Ishikawa (cell line): ENCODE results near the gene PCDHGA6.

Source experiments
- TAF1 ChIP-seq: IDR thresholded peaks from 2 replicates; pipeline ENCODE4 v1.6.1; 2012; ENCODE audit warnings: low read depth, mild to moderate bottlenecking
- TEAD4 ChIP-seq: IDR thresholded peaks from 2 replicates; pipeline ENCODE4 v1.6.1; 2012
- YY1 ChIP-seq: IDR thresholded peaks from 2 replicates; pipeline ENCODE4 v1.6.1; 2012; ENCODE audit warnings: low read depth

DNA sequence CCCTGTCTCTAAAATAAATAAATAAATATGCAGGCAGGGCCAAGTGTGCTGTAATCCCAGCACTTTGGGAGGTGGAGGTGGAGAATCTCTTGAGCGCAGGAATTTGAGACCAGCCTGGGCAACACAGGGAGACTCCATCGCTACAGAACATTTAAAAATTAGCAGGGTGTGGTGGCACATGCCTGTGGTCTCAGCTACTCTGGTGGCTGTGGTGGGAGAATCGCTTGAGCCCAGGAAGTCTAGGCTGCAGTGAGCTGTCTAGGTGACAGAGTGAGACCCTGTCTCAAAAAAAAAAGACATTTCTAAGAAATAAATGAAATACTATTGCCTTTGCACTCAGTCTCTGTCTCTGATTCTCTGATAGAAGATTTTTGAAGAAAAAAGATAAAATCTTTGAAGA is 37.9 kb downstream of the PCDHGA6 start:
- TF ChIP-seq TAF1, result no peak
- no peak for TF ChIP-seq TEAD4
- TF ChIP-seq YY1, result no peak
